BJ (cell line): ENCODE results near the gene GORASP1. TPM values are rescaled to one million over a fixed set of nuclear protein-coding genes. Genes with fewer than 3 reads are reported as not detected.

ENCODE experiments used
- CTCF ChIA-PET: fragments of 350-600 bp; formaldehyde crosslinking; extraction: SDS; loops from one replicate; lab custom pipeline; 2021; ENCODE audit warnings: antibody characterized with exemption, inconsistent platforms; lab: Yijun Ruan, JAX
- POLR2A ChIA-PET: fragments of 300-600 bp; sonication (Branson Sonifier 250); formaldehyde crosslinking; extraction: SDS; loops from one replicate; lab custom pipeline; 2021; ENCODE audit warnings: antibody characterized with exemption; lab: Charles Lee
- DNase-seq: peaks from one replicate; pipeline ENCODE4 v3.0.0-alpha.2; 2011; ENCODE audit warnings: low read depth
- H3K27me3 ChIP-seq: 2 replicates; pipeline ENCODE4 v1.6.0; 2011; ENCODE audit warnings: low read length; ENCODE audit not compliant: control insufficient read depth, insufficient read depth
- H3K36me3 ChIP-seq: 2 replicates; pipeline ENCODE4 v1.5.1; 2011; ENCODE audit warnings: low read length; ENCODE audit not compliant: control insufficient read depth, insufficient read depth
- H3K4me3 ChIP-seq: 2 replicates; pipeline ENCODE4 v1.5.1; 2011; ENCODE audit warnings: low read depth, mild to moderate bottlenecking, control low read depth, low read length
- polyA minus RNA-seq: library from RNA; depleted of rRNA, polyadenylated mRNA; stranded (reverse); fragments of >200 nt; gene quantifications from 2 replicates; pipeline ENCODE4 v1.2.3, GENCODE V29; 2011; rRNA and poly(A)+ RNA removed
- polyA plus RNA-seq: library from polyadenylated mRNA; depleted of rRNA; stranded (reverse); fragments of >200 nt; gene quantifications from 2 replicates; pipeline ENCODE4 v1.2.3, GENCODE V29; 2011; rRNA removed
- TF ChIP-seq, protein P1 (sequence below): IDR thresholded peaks from 2 replicates; pipeline ENCODE4 v1.5.1; 2011; ENCODE audit warnings: low read depth, mild to moderate bottlenecking, control low read depth, inconsistent platforms, low read length, moderate library complexity; ENCODE audit not compliant: insufficient read depth

GORASP1 gene
- polyA plus RNA-seq (58.3 and 87.0 TPM in 2 replicates), polyA minus RNA-seq (45.8 and 64.5 TPM in 2 replicates)

- peak; percentile 41 for DNase-seq
- TF ChIP-seq, protein P1, sequence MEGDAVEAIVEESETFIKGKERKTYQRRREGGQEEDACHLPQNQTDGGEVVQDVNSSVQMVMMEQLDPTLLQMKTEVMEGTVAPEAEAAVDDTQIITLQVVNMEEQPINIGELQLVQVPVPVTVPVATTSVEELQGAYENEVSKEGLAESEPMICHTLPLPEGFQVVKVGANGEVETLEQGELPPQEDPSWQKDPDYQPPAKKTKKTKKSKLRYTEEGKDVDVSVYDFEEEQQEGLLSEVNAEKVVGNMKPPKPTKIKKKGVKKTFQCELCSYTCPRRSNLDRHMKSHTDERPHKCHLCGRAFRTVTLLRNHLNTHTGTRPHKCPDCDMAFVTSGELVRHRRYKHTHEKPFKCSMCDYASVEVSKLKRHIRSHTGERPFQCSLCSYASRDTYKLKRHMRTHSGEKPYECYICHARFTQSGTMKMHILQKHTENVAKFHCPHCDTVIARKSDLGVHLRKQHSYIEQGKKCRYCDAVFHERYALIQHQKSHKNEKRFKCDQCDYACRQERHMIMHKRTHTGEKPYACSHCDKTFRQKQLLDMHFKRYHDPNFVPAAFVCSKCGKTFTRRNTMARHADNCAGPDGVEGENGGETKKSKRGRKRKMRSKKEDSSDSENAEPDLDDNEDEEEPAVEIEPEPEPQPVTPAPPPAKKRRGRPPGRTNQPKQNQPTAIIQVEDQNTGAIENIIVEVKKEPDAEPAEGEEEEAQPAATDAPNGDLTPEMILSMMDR = no peak
- POLR2A ChIA-PET = interaction anchor here (0.6 kb wide), 1 partner anchor 8 kb away, joined by 3 read pairs; no protein-coding TSS in a partner anchor
- peak within 1 kb of the TSS; percentile 89 for H3K4me3 ChIP-seq
- no peaks in the 10 kb centered on the region for H3K36me3 ChIP-seq
- CTCF ChIA-PET = interaction anchor here (0.8 to 4.7 kb wide), 8 partner anchors 8 to 184 kb away, joined by 3 to 25 read pairs (median 4); no protein-coding TSS in a partner anchor
- H3K27me3 ChIP-seq = no peaks in the 10 kb centered on the region
Observed at GRCh38 chr3:39107388-39108199, at the start of gene GORASP1, which contains the start of gene TTC21A. GORASP1 (minus strand) TSS chr3:39107627; CDS start chr3:39107541, 86 bp downstream. TTC21A (plus strand) TSS chr3:39107680; CDS start chr3:39107838, 158 bp downstream.

DNA sequence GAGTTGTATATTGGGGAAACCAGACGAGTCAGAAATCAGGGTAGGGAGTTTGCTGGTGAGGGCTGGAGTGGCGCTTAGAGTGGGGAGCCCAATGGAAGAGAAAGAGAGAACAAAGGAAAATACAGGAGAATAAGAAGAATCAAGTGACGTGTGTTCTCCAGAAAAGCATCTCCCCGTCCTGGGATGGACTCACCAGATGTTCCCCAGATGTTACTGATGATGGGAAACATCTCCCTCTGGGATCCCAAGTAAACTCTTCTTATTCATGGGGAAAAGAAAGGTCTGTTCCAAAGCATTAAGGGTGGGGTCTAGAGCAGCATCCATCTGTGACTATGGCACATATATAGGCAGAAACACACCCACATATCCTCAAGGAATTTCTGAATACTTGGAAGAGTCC, 49.0 kb upstream of the GORASP1 start:
- POLR2A ChIA-PET = no interaction called here
- DNase-seq = no peak
- H3K4me3 ChIP-seq = no peak overlapping the region
- CTCF ChIA-PET = no interaction called here
- no peaks in the 10 kb centered on the region for H3K27me3 ChIP-seq
- H3K36me3 ChIP-seq = no peaks in the 10 kb centered on the region
- TF ChIP-seq, protein P1 = no peak

GRCh38 chr3:39154280-39155021, 47.0 kb upstream of the GORASP1 start:
- Histone ChIP-seq H3K36me3 (no peaks in the 10 kb centered on the region), H3K27me3 (no peaks in the 10 kb centered on the region), H3K4me3 (no peak overlapping the region)
- no peak for DNase-seq
- ChIA-PET CTCF (interaction anchor here (0.7 to 0.9 kb wide), 2 partner anchors 69 to 135 kb away, joined by 3 to 4 read pairs; no protein-coding TSS in a partner anchor), POLR2A (no interaction called here)
- TF ChIP-seq, protein P1 = no peak

- CTCF ChIA-PET = interaction anchor here (0.7 kb wide), 1 partner anchor 69 kb away, joined by 4 read pairs; no protein-coding TSS in a partner anchor
- H3K4me3 ChIP-seq = peak overlapping the region; percentile 40
- DNase-seq = no peak
- POLR2A ChIA-PET = no interaction called here
- H3K27me3 ChIP-seq = no peaks in the 10 kb centered on the region
- TF ChIP-seq, protein P1 = no peak
- H3K36me3 ChIP-seq = no peaks in the 10 kb centered on the region
Observed at GRCh38 chr3:39153977-39154279, 46.5 kb upstream of the GORASP1 start.
